ENCODE measurements around the gene PRSS8.

Gene PRSS8

GRCh38 chr16:31131416-31131815 is 4.1 kb downstream of the PRSS8 start:
- no peaks in the 10 kb centered on the region for H3K4me1 ChIP-seq (ENCODE audit: insufficient read depth, low read length, poor library complexity, severe bottlenecking)
- H4K20me1 ChIP-seq (ENCODE audit: insufficient read depth, low read length, poor library complexity, severe bottlenecking) = no peaks in the 10 kb centered on the region
- TF ChIP-seq CTCF (conservative IDR thresholded peaks at IDR 0.05; ENCODE audit: low read length) (no peak), EZH2phosphoT487 (IDR thresholded peaks at IDR 0.05; ENCODE audit: borderline replicate concordance) (no peak)
- no peaks in the 10 kb centered on the region for H3K79me2 ChIP-seq (ENCODE audit: insufficient read depth, low read length)
- H3K9ac ChIP-seq (ENCODE audit: low read depth, low read length, poor library complexity, severe bottlenecking) = no peak overlapping the region
- no peaks in the 10 kb centered on the region for H3K9me2 ChIP-seq (replicated peaks; ENCODE audit: low read depth, low read length)
- H3K4me3 ChIP-seq (ENCODE audit: low read length, poor library complexity, severe bottlenecking) = no peak overlapping the region
- H3K27me3 ChIP-seq (ENCODE audit: insufficient read depth, low read length, poor library complexity, severe bottlenecking) = no peaks in the 10 kb centered on the region
- H3K4me2 ChIP-seq (ENCODE audit: low read depth, low read length, poor library complexity, severe bottlenecking) = no peak overlapping the region
- no peak overlapping the region for H2AFZ ChIP-seq (ENCODE audit: low read length)
- H3K9me3 ChIP-seq (ENCODE audit: insufficient read depth, low read depth, low read length) = no peaks in the 10 kb centered on the region
- H3K36me3 ChIP-seq (ENCODE audit: insufficient read depth, low read length) = no peaks in the 10 kb centered on the region
- no peaks in the 10 kb centered on the region for H3F3A ChIP-seq (ENCODE audit: low read depth)

GRCh38 chr16:31130899-31131298 is 4.6 kb downstream of the PRSS8 start:
- H3K9me2 ChIP-seq (replicated peaks; ENCODE audit: low read depth, low read length) = no peaks in the 10 kb centered on the region
- H2AFZ ChIP-seq (ENCODE audit: low read length) = no peak overlapping the region
- no peaks in the 10 kb centered on the region for H3K4me1 ChIP-seq (ENCODE audit: insufficient read depth, low read length, poor library complexity, severe bottlenecking)
- no peaks in the 10 kb centered on the region for H3K9me3 ChIP-seq (ENCODE audit: insufficient read depth, low read depth, low read length)
- no peak overlapping the region for H3K9ac ChIP-seq (ENCODE audit: low read depth, low read length, poor library complexity, severe bottlenecking)
- no peaks in the 10 kb centered on the region for H3F3A ChIP-seq (ENCODE audit: low read depth)
- no peaks in the 10 kb centered on the region for H4K20me1 ChIP-seq (ENCODE audit: insufficient read depth, low read length, poor library complexity, severe bottlenecking)
- H3K36me3 ChIP-seq (ENCODE audit: insufficient read depth, low read length) = no peaks in the 10 kb centered on the region
- TF ChIP-seq CTCF (conservative IDR thresholded peaks at IDR 0.05; ENCODE audit: low read length) (no peak), EZH2phosphoT487 (IDR thresholded peaks at IDR 0.05; ENCODE audit: borderline replicate concordance) (no peak)
- H3K4me3 ChIP-seq (ENCODE audit: low read length, poor library complexity, severe bottlenecking) = no peak overlapping the region
- H3K27me3 ChIP-seq (ENCODE audit: insufficient read depth, low read length, poor library complexity, severe bottlenecking) = no peaks in the 10 kb centered on the region
- no peaks in the 10 kb centered on the region for H3K79me2 ChIP-seq (ENCODE audit: insufficient read depth, low read length)
- no peak overlapping the region for H3K4me2 ChIP-seq (ENCODE audit: low read depth, low read length, poor library complexity, severe bottlenecking)

GRCh38 chr16:31130336-31130891 is 5.1 kb downstream of the PRSS8 start:
- Histone ChIP-seq H3K9me2 (replicated peaks; ENCODE audit: low read depth, low read length) (no peaks in the 10 kb centered on the region), H3K79me2 (ENCODE audit: insufficient read depth, low read length) (no peaks in the 10 kb centered on the region), H3K9me3 (ENCODE audit: insufficient read depth, low read depth, low read length) (no peaks in the 10 kb centered on the region), H3K9ac (ENCODE audit: low read depth, low read length, poor library complexity, severe bottlenecking) (no peak overlapping the region), H3K36me3 (ENCODE audit: insufficient read depth, low read length) (no peaks in the 10 kb centered on the region), H2AFZ (ENCODE audit: low read length) (no peak overlapping the region), H3F3A (ENCODE audit: low read depth) (no peaks in the 10 kb centered on the region), H3K4me2 (ENCODE audit: low read depth, low read length, poor library complexity, severe bottlenecking) (no peak overlapping the region), H4K20me1 (ENCODE audit: insufficient read depth, low read length, poor library complexity, severe bottlenecking) (no peaks in the 10 kb centered on the region), H3K4me3 (ENCODE audit: low read length, poor library complexity, severe bottlenecking) (no peak overlapping the region), H3K27me3 (ENCODE audit: insufficient read depth, low read length, poor library complexity, severe bottlenecking) (no peaks in the 10 kb centered on the region), H3K4me1 (ENCODE audit: insufficient read depth, low read length, poor library complexity, severe bottlenecking) (no peaks in the 10 kb centered on the region)
- TF ChIP-seq CTCF (conservative IDR thresholded peaks at IDR 0.05; ENCODE audit: low read length) (no peak), EZH2phosphoT487 (IDR thresholded peaks at IDR 0.05; ENCODE audit: borderline replicate concordance) (no peak)
